ENCODE measurements around the gene TMEM17. TPM values are rescaled to one million over a fixed set of nuclear protein-coding genes. Genes with fewer than 3 reads are reported as not detected.
A peak's percentile ranks its signal among the peaks of the same experiment; 100 is the strongest.

The TMEM17 gene
- total and polyA plus RNA-seq, 2 of the 13 experiments (the other 11 are each of a cell fraction or from before 2014, with no cell fraction given) = 0.22 to 0.50 TPM

- H3K36me3 ChIP-seq (replicated peaks in 1 of 2; ENCODE audit: control insufficient read depth in 1 of 2, insufficient read depth in 2 of 2, low read length in 2 of 2) = no peaks in the 10 kb centered on the region
- H3K79me2 ChIP-seq (ENCODE audit: insufficient read depth, low read length) = no peaks in the 10 kb centered on the region
- H3K27ac ChIP-seq (ENCODE audit: extremely low read length, insufficient read depth, low read length) = no peak overlapping the region
- no peak overlapping the region for H3K4me3 ChIP-seq (replicated peaks in 1 of 3; ENCODE audit: insufficient read depth in 1 of 3, low read depth in 2 of 3, low read length in 3 of 3)
- H3K9ac ChIP-seq (ENCODE audit: insufficient read depth, low read depth, low read length) = no peak overlapping the region
- TF ChIP-seq MAFF (IDR thresholded peaks at IDR 0.05; ENCODE audit: low read depth, low read length) = peak; percentile 73
- TF ChIP-seq MAFG (CRISPR knock-in tag; IDR thresholded peaks at IDR 0.05) = no peak
- peak; percentile 79 to 90 for TF ChIP-seq MAFK (conservative IDR thresholded peaks at IDR 0.05 in 1 of 2, IDR thresholded peaks at IDR 0.05 in 1 of 2; ENCODE audit: low read length in 2 of 2)
- no peak overlapping the region for H3K4me2 ChIP-seq (ENCODE audit: low read depth, low read length)
- DNase-seq (ENCODE audit: low spot score) (no peak), FAIRE-seq (no peak), ATAC-seq (no peak)
- BruUV-seq (replicated peaks) = no TSS peak
- no peaks in the 10 kb centered on the region for H3K27me3 ChIP-seq (ENCODE audit: control insufficient read depth in 1 of 2, insufficient read depth in 2 of 2, low read length in 2 of 2)
- H3K4me1 ChIP-seq (ENCODE audit: insufficient read depth, low read length) = peaks cover 30% of the 10 kb centered on the region
- intact Hi-C loops (cut with micrococcal nuclease; ENCODE audit: unreplicated experiment) = no loop called here
- in situ Hi-C loops (cut with HindIII; ENCODE audit: extremely low pct_ligation_motif_present, low pct_unique_long_range_greater_than_20kb) = no loop called here
- H3K9me3 ChIP-seq (ENCODE audit: low read length) = no peaks in the 10 kb centered on the region
- CTCF ChIA-PET (ENCODE audit: low intra/inter-chr PET ratio, low total read pairs) = no interaction called here
- no peaks in the 10 kb centered on the region for H4K20me1 ChIP-seq (ENCODE audit: insufficient read depth, low read length)
- H2AFZ ChIP-seq (ENCODE audit: low read length) = no peak overlapping the region
- POLR2A ChIA-PET = no interaction called here
These were observed 7.3 kb downstream of the TMEM17 start for GRCh38 chr2:62498739-62499138.

GRCh38 chr2:62495761-62496160 is 10.2 kb downstream of the TMEM17 start:
- H3K4me2 ChIP-seq (ENCODE audit: low read depth, low read length) = no peak overlapping the region
- H3K9me3 ChIP-seq (ENCODE audit: low read length) = no peaks in the 10 kb centered on the region
- DNase-seq (ENCODE audit: low spot score) (no peak), FAIRE-seq (no peak), ATAC-seq (no peak)
- CTCF ChIA-PET (ENCODE audit: low intra/inter-chr PET ratio, low total read pairs) = no interaction called here
- H3K36me3 ChIP-seq (replicated peaks in 1 of 2; ENCODE audit: control insufficient read depth in 1 of 2, insufficient read depth in 2 of 2, low read length in 2 of 2) = no peaks in the 10 kb centered on the region
- H3K27me3 ChIP-seq (ENCODE audit: control insufficient read depth in 1 of 2, insufficient read depth in 2 of 2, low read length in 2 of 2) = no peaks in the 10 kb centered on the region
- TF ChIP-seq ZKSCAN1 (IDR thresholded peaks at IDR 0.05; ENCODE audit: low read length) (no peak), ZBTB46 (CRISPR knock-in tag; IDR thresholded peaks at IDR 0.05; ENCODE audit: borderline replicate concordance) (no peak), ZNF343 (CRISPR knock-in tag; IDR thresholded peaks at IDR 0.05) (no peak), MIXL1 (CRISPR knock-in tag; IDR thresholded peaks at IDR 0.05) (no peak), MXD4 (CRISPR knock-in tag; IDR thresholded peaks at IDR 0.05) (no peak), DR1 (CRISPR knock-in tag; IDR thresholded peaks at IDR 0.05) (no peak), ERF (CRISPR knock-in tag; IDR thresholded peaks at IDR 0.05) (no peak), SNAPC2 (CRISPR knock-in tag; IDR thresholded peaks at IDR 0.05) (no peak), HDAC6 (IDR thresholded peaks at IDR 0.05; ENCODE audit: low read depth, low read length) (no peak), NKX3-1 (CRISPR knock-in tag; IDR thresholded peaks at IDR 0.05) (no peak), ZNF234 (CRISPR knock-in tag; conservative IDR thresholded peaks at IDR 0.05) (no peak)
- TF ChIP-seq, protein P1, sequence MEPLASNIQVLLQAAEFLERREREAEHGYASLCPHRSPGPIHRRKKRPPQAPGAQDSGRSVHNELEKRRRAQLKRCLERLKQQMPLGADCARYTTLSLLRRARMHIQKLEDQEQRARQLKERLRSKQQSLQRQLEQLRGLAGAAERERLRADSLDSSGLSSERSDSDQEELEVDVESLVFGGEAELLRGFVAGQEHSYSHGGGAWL (CRISPR knock-in tag; IDR thresholded peaks at IDR 0.05) = no peak
- TF ChIP-seq, protein P2, sequence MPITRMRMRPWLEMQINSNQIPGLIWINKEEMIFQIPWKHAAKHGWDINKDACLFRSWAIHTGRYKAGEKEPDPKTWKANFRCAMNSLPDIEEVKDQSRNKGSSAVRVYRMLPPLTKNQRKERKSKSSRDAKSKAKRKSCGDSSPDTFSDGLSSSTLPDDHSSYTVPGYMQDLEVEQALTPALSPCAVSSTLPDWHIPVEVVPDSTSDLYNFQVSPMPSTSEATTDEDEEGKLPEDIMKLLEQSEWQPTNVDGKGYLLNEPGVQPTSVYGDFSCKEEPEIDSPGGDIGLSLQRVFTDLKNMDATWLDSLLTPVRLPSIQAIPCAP (CRISPR knock-in tag; IDR thresholded peaks at IDR 0.05; ENCODE audit: low read depth) = no peak
- H3K27ac ChIP-seq (ENCODE audit: extremely low read length, insufficient read depth, low read length) = no peak overlapping the region
- H3K4me3 ChIP-seq (replicated peaks in 1 of 3; ENCODE audit: insufficient read depth in 1 of 3, low read depth in 2 of 3, low read length in 3 of 3) = no peak overlapping the region
- in situ Hi-C loops (cut with HindIII; ENCODE audit: extremely low pct_ligation_motif_present, low pct_unique_long_range_greater_than_20kb) (no loop called here), intact Hi-C loops (cut with micrococcal nuclease; ENCODE audit: unreplicated experiment) (no loop called here)
- H4K20me1 ChIP-seq (ENCODE audit: insufficient read depth, low read length) = no peaks in the 10 kb centered on the region
- no TSS peak for BruUV-seq (replicated peaks)
- POLR2A ChIA-PET = interaction anchor here (1.0 kb wide), 1 partner anchor 41 kb away, joined by 3 read pairs; no protein-coding TSS in a partner anchor
- no peak overlapping the region for H3K9ac ChIP-seq (ENCODE audit: insufficient read depth, low read depth, low read length)
- peaks cover 38% of the 10 kb centered on the region for H3K4me1 ChIP-seq (ENCODE audit: insufficient read depth, low read length)
- no peak overlapping the region for H2AFZ ChIP-seq (ENCODE audit: low read length)
- 93% methylated on average over 2 of the region's 2 CpGs for WGBS (ENCODE audit: low lambda C conversion rate)
- no peaks in the 10 kb centered on the region for H3K79me2 ChIP-seq (ENCODE audit: insufficient read depth, low read length)
